ENCODE measurements around the gene GPI.
"Not testable (repeated sequence)": the region's sequence is repeated elsewhere in the genome, so short reads cannot be mapped to it uniquely, and the experiment has no call there.

GPI gene

GRCh38 chr19:34368338-34368737 is 3.3 kb downstream of the GPI start:
- DNase-seq (ENCODE audit: low spot score) = no peak

GRCh38 chr19:34369166-34369565 is 4.2 kb downstream of the GPI start:
- not testable (repeated sequence) for DNase-seq (ENCODE audit: low spot score)

GRCh38 chr19:34370117-34370516 is 5.1 kb downstream of the GPI start:
- no peak for DNase-seq (ENCODE audit: low spot score)

- no peak for DNase-seq (ENCODE audit: low spot score)
These were observed 6.0 kb downstream of the GPI start for GRCh38 chr19:34370983-34371382.

GRCh38 chr19:34373601-34374288 is 8.7 kb downstream of the GPI start:
- no peak for DNase-seq (ENCODE audit: low spot score)

GRCh38 chr19:34375598-34375997 is 10.6 kb downstream of the GPI start:
- no peak for DNase-seq (ENCODE audit: low spot score)

- DNase-seq (ENCODE audit: low spot score) = no peak
These were observed 15.7 kb downstream of the GPI start for GRCh38 chr19:34380639-34381241.

- DNase-seq (ENCODE audit: low spot score) = no peak
These were observed 16.6 kb downstream of the GPI start for GRCh38 chr19:34381399-34382251.

- no peak for DNase-seq (ENCODE audit: low spot score)
These were observed 17.5 kb downstream of the GPI start for GRCh38 chr19:34382471-34382870.

GRCh38 chr19:34383599-34383998 is 18.6 kb downstream of the GPI start:
- DNase-seq (ENCODE audit: low spot score) = no peak

- DNase-seq (ENCODE audit: low spot score) = no peak
These were observed 21.8 kb downstream of the GPI start for GRCh38 chr19:34386645-34387445.

- DNase-seq (ENCODE audit: low spot score) = no peak
These were observed 22.4 kb downstream of the GPI start for GRCh38 chr19:34387446-34387810.

- DNase-seq (ENCODE audit: low spot score) = not testable (repeated sequence)
These were observed 23.7 kb downstream of the GPI start for GRCh38 chr19:34388745-34389144.

GRCh38 chr19:34391813-34392212 is 26.8 kb downstream of the GPI start:
- DNase-seq (ENCODE audit: low spot score) = no peak

GRCh38 chr19:34393031-34393430 is 28.0 kb downstream of the GPI start:
- no peak for DNase-seq (ENCODE audit: low spot score)

GRCh38 chr19:34393629-34394028 is 28.6 kb downstream of the GPI start:
- no peak for DNase-seq (ENCODE audit: low spot score)

- no peak for DNase-seq (ENCODE audit: low spot score)
These were observed 32.9 kb downstream of the GPI start for GRCh38 chr19:34397853-34398252.

- DNase-seq (ENCODE audit: low spot score) = no peak
These were observed 34.9 kb downstream of the GPI start for GRCh38 chr19:34399886-34400285.

GRCh38 chr19:34400844-34401243 is 35.8 kb downstream of the GPI start:
- DNase-seq (ENCODE audit: low spot score) = not testable (repeated sequence)

GRCh38 chr19:34402074-34402600 is 37.1 kb downstream of the GPI start:
- no peak for DNase-seq (ENCODE audit: low spot score)

GRCh38 chr19:34403784-34404108 is 38.8 kb downstream of the GPI start:
- no peak for DNase-seq (ENCODE audit: low spot score)

Data from hepatic stellate cell (primary cell).